Dermis microvascular lymphatic vessel endothelial cell (primary cell): ENCODE results near the gene C20orf204. TPM values are rescaled to one million over a fixed set of nuclear protein-coding genes. Genes with fewer than 3 reads are reported as not detected.

Source experiments
- DNase-seq, 2 donors: peaks; one replicate each; pipeline versions ENCODE4 v3.0.0 to v3.0.0-alpha.2; 2010; ENCODE audit warnings: low read depth in 2 of 2
- total RNA-seq: library from RNA; depleted of rRNA; stranded (reverse); fragments of >200 nt; gene quantifications from 2 replicates; pipeline ENCODE4 v1.2.1, GENCODE V29; 2014

C20orf204 gene
- total RNA-seq, 1 donor from 2014 or later = 6.3 TPM

DNA sequence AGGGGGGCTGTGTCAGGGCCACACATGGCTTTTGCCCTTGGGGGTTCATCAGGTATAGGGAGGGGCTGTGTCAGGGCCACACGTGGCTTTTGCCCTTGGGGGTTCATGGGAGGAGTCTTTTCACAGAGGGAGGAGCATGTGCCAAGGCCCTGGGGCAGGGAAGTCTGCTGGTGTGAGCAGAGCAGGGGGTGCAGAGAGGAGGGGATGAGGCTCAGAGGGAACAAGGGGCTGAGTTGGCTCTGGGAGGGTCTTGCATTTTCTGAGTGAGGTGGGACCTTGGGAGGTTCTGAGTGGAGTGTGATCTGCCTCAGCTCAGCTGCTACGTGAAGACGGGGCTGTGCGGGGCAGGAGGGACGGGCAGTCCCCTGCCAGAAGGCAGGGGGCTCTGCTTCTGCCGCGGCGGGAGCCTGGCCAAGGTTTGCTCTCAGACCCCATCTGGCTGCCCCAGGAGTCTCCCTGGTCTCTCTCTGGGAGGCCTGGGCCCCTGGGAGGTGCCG is 19.5 kb downstream of the C20orf204 start:
- DNase-seq = no peak

GRCh38 chr20:64055893-64056638 is 20.1 kb downstream of the C20orf204 start:
- peak; percentile 87 to 88 for DNase-seq

- peak; percentile 54 to 76 for DNase-seq
Measured at GRCh38 chr20:64056639-64056888, 20.6 kb downstream of the C20orf204 start.

GRCh38 chr20:64056889-64057627 is 21.1 kb downstream of the C20orf204 start:
- peak in 1 of 2 donors; percentile 50 for DNase-seq

GRCh38 chr20:64057628-64058498 is 21.9 kb downstream of the C20orf204 start:
- peak; percentile 76 to 82 for DNase-seq

DNA sequence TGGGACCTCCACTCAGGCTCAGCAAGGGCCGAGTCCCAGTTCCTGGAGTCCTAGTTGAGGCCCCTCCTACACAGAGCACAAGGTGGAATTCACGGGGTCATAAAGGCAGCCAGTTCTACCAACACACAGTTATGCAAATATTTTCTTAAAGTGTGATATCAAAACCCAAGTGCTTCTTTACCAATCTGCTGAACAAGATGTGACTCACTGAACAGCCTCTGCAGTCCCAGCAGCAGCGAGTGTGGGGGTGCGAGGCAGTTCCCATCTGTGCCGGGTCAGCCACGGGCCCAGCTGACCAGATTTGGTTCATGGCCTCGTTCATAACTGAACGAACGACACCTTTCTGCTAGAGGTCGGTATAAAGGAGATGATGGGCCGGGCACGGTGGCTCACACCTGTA is 22.6 kb downstream of the C20orf204 start:
- DNase-seq = no peak

- no peak for DNase-seq
Measured at GRCh38 chr20:64062276-64062595, 26.3 kb downstream of the C20orf204 start.

GRCh38 chr20:64062596-64063388 is 26.8 kb downstream of the C20orf204 start, which contains the start of gene TCEA2:
Gene TCEA2, plus strand, starts transcription at chr20:64063198. Its CDS starts 115 bp downstream, at chr20:64063313.
- peak; percentile 89 to 97 for DNase-seq

GRCh38 chr20:64063389-64064144 is 27.6 kb downstream of the C20orf204 start:
- DNase-seq = no peak

- DNase-seq = no peak
Measured at GRCh38 chr20:64064145-64064698, 28.2 kb downstream of the C20orf204 start.

GRCh38 chr20:64065062-64065973 is 29.3 kb downstream of the C20orf204 start:
- DNase-seq = no peak

DNA sequence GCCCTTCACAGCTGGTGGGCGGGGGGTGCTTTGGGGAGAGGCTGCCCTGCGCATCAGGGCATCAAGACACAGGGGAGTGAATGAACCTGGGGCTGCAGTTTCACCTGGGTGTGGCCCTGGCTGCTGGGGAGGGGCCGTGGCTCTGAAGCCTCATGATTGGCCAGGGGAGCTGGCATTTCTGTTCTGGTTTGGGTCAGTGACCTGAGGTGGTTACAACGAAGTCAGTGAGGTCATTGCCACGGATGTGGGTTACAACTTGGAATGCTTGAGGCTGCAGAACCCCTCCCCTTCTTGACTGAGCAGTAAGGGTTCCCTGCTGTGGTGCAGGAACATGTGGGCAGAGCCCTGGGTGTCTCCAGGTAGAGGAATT is 30.0 kb downstream of the C20orf204 start:
- no peak for DNase-seq

DNA sequence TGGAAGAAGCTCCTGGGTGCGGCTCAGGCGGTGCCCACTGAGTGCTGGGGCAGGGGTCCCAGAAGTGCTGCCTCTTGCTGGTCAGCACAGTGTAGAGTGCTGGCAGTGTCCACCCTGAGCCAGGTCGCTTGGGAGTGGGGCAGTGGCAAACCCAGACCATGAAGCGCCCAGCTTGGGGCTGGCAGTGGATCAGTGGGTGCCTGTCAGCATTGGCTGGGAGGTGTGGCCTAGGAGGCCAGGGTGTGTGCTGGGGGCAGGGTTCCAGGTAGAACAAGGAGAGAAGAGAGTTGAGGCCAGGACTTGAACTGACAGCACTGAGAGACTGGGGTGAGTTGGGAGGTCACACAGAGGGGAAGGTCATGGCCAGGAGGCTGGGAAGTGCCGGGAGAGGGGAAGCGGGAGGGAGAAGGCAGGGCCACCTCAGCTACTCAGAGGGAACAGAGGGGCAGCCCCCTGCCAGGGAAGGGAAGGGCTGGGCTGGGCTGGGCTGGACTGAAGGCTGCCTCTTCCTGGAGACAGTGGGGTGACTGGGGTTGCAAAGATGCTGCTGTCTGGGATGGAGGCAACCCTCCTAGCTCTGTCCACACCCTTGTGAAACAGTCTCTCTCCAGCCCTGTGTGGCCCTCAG is 31.1 kb downstream of the C20orf204 start:
- DNase-seq = no peak

DNA sequence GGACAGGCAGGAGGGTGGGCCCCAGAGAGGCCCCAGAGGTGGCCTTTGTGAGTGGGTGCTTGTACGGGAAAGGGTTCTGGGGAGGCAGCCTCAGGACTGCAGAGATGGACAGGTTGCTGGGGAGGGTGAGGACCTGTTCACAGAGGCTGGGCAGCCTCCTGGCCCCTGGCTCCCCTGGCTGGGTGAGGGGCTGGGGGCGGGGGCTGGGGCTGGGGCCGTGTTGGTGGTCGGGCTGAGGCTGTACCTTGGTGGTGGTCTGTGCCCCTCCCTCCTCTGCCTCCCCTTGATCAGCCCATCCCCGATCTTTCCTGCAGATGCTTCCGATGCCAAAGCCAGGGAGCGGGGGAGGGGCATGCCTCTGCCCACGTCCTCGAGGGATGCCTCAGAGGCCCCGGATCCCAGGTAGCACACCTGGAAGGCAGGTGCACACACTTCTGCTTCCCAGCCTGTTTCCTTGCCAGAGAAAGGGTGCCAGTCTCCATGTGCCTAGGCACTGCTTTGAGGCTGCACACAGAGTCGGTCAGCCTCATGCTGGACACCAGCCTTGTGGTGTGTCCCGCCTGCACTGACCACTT is 31.8 kb downstream of the C20orf204 start:
- no peak for DNase-seq

DNA sequence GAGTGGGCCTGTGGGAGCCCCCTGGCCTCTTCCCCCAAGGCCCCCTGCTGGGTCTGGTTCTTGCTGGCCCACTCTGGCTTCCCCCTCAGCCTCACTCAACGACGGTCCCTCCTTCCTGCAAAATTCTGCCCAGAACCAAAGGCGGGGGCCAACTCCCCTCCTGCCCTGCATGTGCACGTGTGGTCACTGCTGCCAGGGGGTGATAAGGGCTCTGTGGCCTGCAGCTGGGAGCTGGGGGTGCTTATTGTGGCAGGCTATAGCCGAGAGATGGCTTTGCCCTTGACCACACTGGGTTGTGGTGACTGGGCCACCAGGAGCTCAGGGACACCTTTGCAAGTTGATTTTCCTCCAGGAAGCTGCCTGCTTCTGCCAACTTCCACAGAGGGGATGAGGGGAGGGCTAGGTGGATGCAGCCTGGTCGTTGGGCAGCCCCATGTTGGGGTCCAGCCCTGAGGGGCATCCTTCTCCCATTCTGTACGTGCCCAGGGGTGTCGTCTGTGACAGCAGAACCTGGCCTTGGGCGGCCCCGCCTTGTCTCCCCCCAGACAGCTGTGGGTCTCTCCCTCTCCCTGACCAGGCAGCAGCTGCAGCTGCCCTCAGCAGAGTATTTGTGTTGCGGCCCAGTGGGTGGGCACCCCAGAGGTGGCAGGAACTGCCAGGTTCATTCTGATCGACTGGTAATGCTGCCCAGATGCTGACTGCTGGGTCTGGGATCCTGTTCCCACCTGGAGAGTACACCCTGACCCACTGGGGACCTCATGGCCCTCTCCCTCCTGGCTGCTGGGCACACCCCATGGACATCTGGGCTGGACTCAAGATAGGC is 32.6 kb downstream of the C20orf204 start:
- no peak for DNase-seq

DNA sequence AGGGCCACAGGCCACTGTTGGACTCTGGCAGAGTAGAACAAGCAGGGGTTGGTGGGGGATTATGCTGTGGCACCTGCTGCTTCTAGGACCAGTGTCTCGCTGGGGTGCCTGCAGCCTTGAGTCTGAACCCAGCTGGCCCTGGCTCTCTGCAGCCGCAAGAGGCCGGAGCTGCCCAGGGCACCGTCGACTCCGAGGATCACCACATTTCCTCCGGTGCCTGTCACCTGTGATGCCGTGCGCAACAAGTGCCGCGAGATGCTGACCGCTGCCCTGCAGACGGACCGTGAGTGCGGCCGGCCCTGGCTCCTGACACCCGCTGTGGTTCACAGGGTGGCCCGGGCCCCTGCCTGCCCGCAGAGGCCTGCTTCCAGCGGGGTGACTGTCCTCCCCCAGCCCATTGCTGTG is 33.2 kb downstream of the C20orf204 start:
- DNase-seq = no peak

DNA sequence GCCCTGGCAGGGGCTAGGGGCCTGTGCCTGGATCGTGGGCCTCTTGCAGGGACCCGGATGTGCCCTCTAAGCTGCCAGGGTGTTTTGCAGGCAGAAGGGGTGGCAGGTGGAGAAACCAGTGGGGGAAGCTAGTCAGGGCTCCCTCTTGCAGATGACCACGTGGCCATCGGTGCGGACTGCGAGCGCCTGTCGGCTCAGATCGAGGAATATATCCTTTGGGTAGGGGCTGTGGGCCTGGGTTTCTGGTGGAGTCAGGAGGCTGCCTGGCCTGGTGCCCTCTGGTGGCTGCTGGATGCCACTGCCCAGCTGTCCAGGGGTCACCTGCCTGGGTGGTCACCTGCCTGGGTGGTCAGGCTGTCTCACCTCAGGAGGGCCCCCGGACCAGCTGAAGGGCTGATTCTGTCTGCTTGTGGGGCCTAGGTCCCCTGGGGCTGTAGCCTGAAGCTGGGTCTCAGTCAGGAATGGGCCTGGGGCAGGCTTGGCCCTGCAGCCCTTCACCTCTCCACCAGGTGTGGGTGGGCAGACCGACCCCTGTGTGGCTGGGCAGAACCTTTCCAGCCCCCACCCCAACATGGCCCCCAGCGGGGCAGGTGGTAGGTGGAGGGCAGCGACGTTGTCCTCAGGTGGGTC is 33.7 kb downstream of the C20orf204 start:
- peak in 1 of 2 donors; percentile 50 for DNase-seq
